HepG2 (cell line): ENCODE data around the gene PNKP. TPM values are rescaled to one million over a fixed set of nuclear protein-coding genes. Genes with fewer than 3 reads are reported as not detected.

Source experiments
- AGO1 ChIP-seq: fragments of 200-400 bp; formaldehyde crosslinking; IDR thresholded peaks from 2 replicates; pipeline ENCODE4 v1.6.1; 2017; ENCODE audit warnings: mild to moderate bottlenecking, low read depth, low read length, moderate library complexity; ENCODE audit not compliant: poor library complexity, severe bottlenecking
- AGO2 ChIP-seq: fragments of 200-400 bp; formaldehyde crosslinking; optimal IDR thresholded peaks from 2 replicates; pipeline ENCODE3; 2017; ENCODE audit warnings: mild to moderate bottlenecking, low read depth, low read length, moderate library complexity
- EZH2 ChIP-seq: conservative IDR thresholded peaks from 2 replicates; pipeline ENCODE4 v1.6.1; 2012; ENCODE audit warnings: mild to moderate bottlenecking, low read depth, low read length, moderate library complexity
- NCOA5 ChIP-seq: sonication (generic); formaldehyde crosslinking; IDR thresholded peaks from 2 replicates; pipeline ENCODE4 v1.4.0; 2020; ENCODE audit warnings: missing genetic modification reagents
- NFE2 ChIP-seq: sonication (generic); formaldehyde crosslinking; IDR thresholded peaks from 2 replicates; pipeline ENCODE4 v1.4.0; 2020; ENCODE audit warnings: missing genetic modification reagents
- PHF8 ChIP-seq: sonication (generic); formaldehyde crosslinking; IDR thresholded peaks from 2 replicates; pipeline ENCODE4 v1.5.0; 2020; ENCODE audit warnings: missing genetic modification reagents
- POLR2G ChIP-seq: fragments of 200-400 bp; formaldehyde crosslinking; IDR thresholded peaks from 2 replicates; pipeline ENCODE4 v1.6.1; 2018; ENCODE audit warnings: mild to moderate bottlenecking, low read depth, low read length, moderate library complexity
- RBM39 ChIP-seq: fragments of 200-400 bp; formaldehyde crosslinking; IDR thresholded peaks from one replicate; pipeline ENCODE4 v1.6.1; 2018; ENCODE audit warnings: antibody characterized with exemption, mild to moderate bottlenecking, low read depth, low read length; ENCODE audit not compliant: poor library complexity, severe bottlenecking
- RCOR2 ChIP-seq: IDR thresholded peaks from 2 replicates; pipeline ENCODE4 v1.6.1; 2016; ENCODE audit warnings: missing biosample characterization, missing genetic modification reagents
- REL ChIP-seq: sonication (generic); formaldehyde crosslinking; conservative IDR thresholded peaks from 2 replicates; pipeline ENCODE4 v1.8.0; 2022; ENCODE audit warnings: mild to moderate bottlenecking, missing genetic modification reagents, moderate library complexity
- RFX1 ChIP-seq: fragments of 450-650 bp; IDR thresholded peaks from 2 replicates; pipeline ENCODE4 v1.6.1; 2017
- ZNF264 ChIP-seq: sonication (generic); formaldehyde crosslinking; IDR thresholded peaks from 2 replicates; pipeline ENCODE4 v1.4.0; 2020; ENCODE audit warnings: missing genetic modification reagents
- ZNF607 ChIP-seq: sonication (generic); formaldehyde crosslinking; IDR thresholded peaks from 2 replicates; pipeline ENCODE4 v1.5.1; 2020; ENCODE audit warnings: missing genetic modification reagents, mild to moderate bottlenecking, borderline replicate concordance
- ZNF652 ChIP-seq: IDR thresholded peaks from 2 replicates; pipeline ENCODE4 v1.6.1; 2016; ENCODE audit warnings: low read depth, borderline replicate concordance
- polyA plus RNA-seq, 8 experiments: library from polyadenylated mRNA; depleted of rRNA in 3 of 8; stranded (reverse) in 7 of 8; unstranded in 1 of 8; fragments of >200 nt; fragmentation: Illumina TruSeq in 4 of 8; extraction: Trizol in 4 of 8; gene quantifications; 2 replicates each; pipeline versions ENCODE4 v1.2.1 to v1.2.3, GENCODE V29; 2011 to 2016; ENCODE audit warnings: low read depth in 4 of 8, missing spikeins in 1 of 8, mixed read lengths in 1 of 8; ENCODE audit not compliant: insufficient read depth in 1 of 8
- total RNA-seq, 5 experiments: library from RNA; depleted of rRNA; stranded (reverse); fragments of >200 nt; fragmentation: Illumina TruSeq; extraction: Trizol; gene quantifications; 2 replicates each; pipeline ENCODE4 v1.2.3, GENCODE V29; 2016; ENCODE audit warnings: low read depth in 1 of 5
- TF ChIP-seq, protein P1 (sequence below), 2 experiments: sonication (generic) in 1 of 2; formaldehyde crosslinking in 1 of 2; IDR thresholded peaks; 2 replicates each; pipeline versions ENCODE4 v1.4.0 to v1.6.1; 2016 to 2020; ENCODE audit warnings: borderline replicate concordance in 1 of 2, low read depth in 1 of 2, mild to moderate bottlenecking in 1 of 2, missing genetic modification reagents in 1 of 2
- TF ChIP-seq, protein P2 (sequence below): sonication (generic); formaldehyde crosslinking; IDR thresholded peaks from 2 replicates; pipeline ENCODE4 v1.4.0; 2020; ENCODE audit warnings: missing genetic modification reagents
- TF ChIP-seq, protein P3 (sequence below): sonication (generic); formaldehyde crosslinking; IDR thresholded peaks from 2 replicates; pipeline ENCODE4 v1.4.0; 2020; ENCODE audit warnings: missing genetic modification reagents
- TF ChIP-seq, protein P4 (sequence below): IDR thresholded peaks from 2 replicates; pipeline ENCODE4 v1.6.1; 2012; ENCODE audit warnings: low read length, improper control_type of control experiment

The PNKP gene
- total and polyA plus RNA-seq, 2 of the 13 experiments (the other 11 are each of a cell fraction or from before 2014, with no cell fraction given): 12.7 to 27.1 TPM

DNA sequence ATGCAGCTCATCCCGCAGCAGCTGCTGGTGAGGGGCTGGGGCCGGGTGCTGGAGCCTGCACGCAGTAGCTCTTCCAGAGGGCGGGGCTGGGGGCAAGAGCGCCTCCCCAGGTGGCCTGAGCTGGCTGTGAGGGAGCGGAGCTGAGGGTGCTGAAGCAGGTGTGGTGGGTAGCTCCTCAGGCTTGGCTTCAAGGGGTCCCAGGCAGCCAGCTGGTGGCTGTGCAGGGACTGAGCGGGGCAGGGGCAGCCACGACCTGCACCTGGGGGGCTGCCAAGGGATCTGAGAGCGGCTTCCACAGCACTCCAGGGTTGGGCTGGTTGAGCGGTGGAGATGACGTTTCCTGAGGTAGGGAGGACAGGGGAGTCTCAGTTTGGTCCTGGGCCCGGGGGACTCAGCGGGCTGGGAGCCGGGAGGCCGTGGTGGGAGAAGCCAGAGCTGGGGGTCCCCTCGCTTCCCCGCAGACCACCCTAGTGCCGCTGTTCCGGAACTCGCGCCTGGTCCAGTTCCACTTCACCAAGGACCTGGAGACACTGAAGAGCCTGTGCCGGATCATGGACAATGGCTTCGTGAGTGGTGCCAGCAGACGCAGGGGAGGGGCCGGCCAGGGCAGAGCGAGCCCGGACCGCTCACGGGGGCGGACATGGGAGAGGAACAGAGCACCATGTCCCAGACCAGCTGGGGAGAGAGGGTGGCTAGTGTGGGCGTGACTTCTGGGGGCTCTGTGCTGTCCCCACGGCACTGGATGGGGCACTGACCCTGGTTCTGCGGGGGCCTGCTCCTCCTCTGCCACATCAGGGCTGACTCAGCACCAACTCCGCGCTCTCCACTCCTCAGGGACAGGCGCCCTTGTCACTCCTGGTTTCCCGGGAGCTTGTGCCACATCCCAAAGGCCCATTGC lies 9.0 kb downstream of the PNKP start (continued):
- TF ChIP-seq, protein P1, sequence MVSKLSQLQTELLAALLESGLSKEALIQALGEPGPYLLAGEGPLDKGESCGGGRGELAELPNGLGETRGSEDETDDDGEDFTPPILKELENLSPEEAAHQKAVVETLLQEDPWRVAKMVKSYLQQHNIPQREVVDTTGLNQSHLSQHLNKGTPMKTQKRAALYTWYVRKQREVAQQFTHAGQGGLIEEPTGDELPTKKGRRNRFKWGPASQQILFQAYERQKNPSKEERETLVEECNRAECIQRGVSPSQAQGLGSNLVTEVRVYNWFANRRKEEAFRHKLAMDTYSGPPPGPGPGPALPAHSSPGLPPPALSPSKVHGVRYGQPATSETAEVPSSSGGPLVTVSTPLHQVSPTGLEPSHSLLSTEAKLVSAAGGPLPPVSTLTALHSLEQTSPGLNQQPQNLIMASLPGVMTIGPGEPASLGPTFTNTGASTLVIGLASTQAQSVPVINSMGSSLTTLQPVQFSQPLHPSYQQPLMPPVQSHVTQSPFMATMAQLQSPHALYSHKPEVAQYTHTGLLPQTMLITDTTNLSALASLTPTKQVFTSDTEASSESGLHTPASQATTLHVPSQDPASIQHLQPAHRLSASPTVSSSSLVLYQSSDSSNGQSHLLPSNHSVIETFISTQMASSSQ (IDR thresholded peaks at IDR 0.05; ENCODE audit: low read depth): no peak
- TF ChIP-seq, protein P1 (CRISPR knock-in tag; IDR thresholded peaks at IDR 0.05; ENCODE audit: borderline replicate concordance): no peak
- TF ChIP-seq POLR2G (peak; percentile 16; the same call in 1 of the 2 replicates), AGO1 (peak; percentile 2), AGO2 (peak; percentile 51), NFE2 (CRISPR knock-in tag) (no peak), RFX1 (no peak), ZNF264 (CRISPR knock-in tag) (no peak), ZNF652 (CRISPR knock-in tag) (no peak), RCOR2 (CRISPR knock-in tag) (no peak), RBM39 (peak; percentile 75), EZH2 (no peak), NCOA5 (no peak), REL (no peak), PHF8 (CRISPR knock-in tag) (no peak), ZNF607 (CRISPR knock-in tag) (no peak)
- TF ChIP-seq, protein P2, sequence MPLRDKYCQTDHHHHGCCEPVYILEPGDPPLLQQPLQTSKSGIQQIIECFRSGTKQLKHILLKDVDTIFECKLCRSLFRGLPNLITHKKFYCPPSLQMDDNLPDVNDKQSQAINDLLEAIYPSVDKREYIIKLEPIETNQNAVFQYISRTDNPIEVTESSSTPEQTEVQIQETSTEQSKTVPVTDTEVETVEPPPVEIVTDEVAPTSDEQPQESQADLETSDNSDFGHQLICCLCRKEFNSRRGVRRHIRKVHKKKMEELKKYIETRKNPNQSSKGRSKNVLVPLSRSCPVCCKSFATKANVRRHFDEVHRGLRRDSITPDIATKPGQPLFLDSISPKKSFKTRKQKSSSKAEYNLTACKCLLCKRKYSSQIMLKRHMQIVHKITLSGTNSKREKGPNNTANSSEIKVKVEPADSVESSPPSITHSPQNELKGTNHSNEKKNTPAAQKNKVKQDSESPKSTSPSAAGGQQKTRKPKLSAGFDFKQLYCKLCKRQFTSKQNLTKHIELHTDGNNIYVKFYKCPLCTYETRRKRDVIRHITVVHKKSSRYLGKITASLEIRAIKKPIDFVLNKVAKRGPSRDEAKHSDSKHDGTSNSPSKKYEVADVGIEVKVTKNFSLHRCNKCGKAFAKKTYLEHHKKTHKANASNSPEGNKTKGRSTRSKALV: no peak
- TF ChIP-seq, protein P3, sequence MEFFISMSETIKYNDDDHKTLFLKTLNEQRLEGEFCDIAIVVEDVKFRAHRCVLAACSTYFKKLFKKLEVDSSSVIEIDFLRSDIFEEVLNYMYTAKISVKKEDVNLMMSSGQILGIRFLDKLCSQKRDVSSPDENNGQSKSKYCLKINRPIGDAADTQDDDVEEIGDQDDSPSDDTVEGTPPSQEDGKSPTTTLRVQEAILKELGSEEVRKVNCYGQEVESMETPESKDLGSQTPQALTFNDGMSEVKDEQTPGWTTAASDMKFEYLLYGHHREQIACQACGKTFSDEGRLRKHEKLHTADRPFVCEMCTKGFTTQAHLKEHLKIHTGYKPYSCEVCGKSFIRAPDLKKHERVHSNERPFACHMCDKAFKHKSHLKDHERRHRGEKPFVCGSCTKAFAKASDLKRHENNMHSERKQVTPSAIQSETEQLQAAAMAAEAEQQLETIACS (CRISPR knock-in tag): no peak
- TF ChIP-seq, protein P4, sequence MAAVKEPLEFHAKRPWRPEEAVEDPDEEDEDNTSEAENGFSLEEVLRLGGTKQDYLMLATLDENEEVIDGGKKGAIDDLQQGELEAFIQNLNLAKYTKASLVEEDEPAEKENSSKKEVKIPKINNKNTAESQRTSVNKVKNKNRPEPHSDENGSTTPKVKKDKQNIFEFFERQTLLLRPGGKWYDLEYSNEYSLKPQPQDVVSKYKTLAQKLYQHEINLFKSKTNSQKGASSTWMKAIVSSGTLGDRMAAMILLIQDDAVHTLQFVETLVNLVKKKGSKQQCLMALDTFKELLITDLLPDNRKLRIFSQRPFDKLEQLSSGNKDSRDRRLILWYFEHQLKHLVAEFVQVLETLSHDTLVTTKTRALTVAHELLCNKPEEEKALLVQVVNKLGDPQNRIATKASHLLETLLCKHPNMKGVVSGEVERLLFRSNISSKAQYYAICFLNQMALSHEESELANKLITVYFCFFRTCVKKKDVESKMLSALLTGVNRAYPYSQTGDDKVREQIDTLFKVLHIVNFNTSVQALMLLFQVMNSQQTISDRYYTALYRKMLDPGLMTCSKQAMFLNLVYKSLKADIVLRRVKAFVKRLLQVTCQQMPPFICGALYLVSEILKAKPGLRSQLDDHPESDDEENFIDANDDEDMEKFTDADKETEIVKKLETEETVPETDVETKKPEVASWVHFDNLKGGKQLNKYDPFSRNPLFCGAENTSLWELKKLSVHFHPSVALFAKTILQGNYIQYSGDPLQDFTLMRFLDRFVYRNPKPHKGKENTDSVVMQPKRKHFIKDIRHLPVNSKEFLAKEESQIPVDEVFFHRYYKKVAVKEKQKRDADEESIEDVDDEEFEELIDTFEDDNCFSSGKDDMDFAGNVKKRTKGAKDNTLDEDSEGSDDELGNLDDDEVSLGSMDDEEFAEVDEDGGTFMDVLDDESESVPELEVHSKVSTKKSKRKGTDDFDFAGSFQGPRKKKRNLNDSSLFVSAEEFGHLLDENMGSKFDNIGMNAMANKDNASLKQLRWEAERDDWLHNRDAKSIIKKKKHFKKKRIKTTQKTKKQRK: no peak
